Erythroblast (primary cell): ENCODE results near the gene LAS1L.

ENCODE experiments used
- GATA1 ChIP-seq: IDR thresholded peaks from 2 replicates; pipeline ENCODE4 v1.6.1; 2011; ENCODE audit warnings: low read depth, mild to moderate bottlenecking, control low read depth, low read length, moderate library complexity
- POLR2A ChIP-seq: IDR thresholded peaks from 2 replicates; pipeline ENCODE4 v1.6.1; 2011; ENCODE audit warnings: mild to moderate bottlenecking, low read length

- TF ChIP-seq POLR2A (no peak), GATA1 (no peak)
Observed at GRCh38 chrX:65578346-65578745, 43.8 kb upstream of the LAS1L start.
